Measurements from ENCODE around the gene GOLGA8O. TPM values are rescaled to one million over a fixed set of nuclear protein-coding genes. Genes with fewer than 3 reads are reported as not detected.

The GOLGA8O gene
- 0.29 TPM for total RNA-seq

GRCh38 chr15:32455534-32455933 lies at the start of gene GOLGA8O:
Gene GOLGA8O (minus strand): TSS chr15:32455634. CDS start chr15:32455536, 98 bp downstream.

GRCh38 chr15:32403192-32403591 lies 52.2 kb downstream of the GOLGA8O start, which contains the start of gene GOLGA8K:
Gene GOLGA8K (minus strand): TSS chr15:32403292. CDS start chr15:32403194, 98 bp downstream.

Small RNA genes within 50 kb of the gene (small RNA-seq; reads per million reads assigned to genes)
- gene AC135983.5 (ENCODE audit: low replicate concordance) (not detected), gene RF00096 (ENCODE audit: low replicate concordance) (not detected), gene RN7SL539P (ENCODE audit: low replicate concordance) (not detected)

Other genes starting within 250 kb of the GOLGA8O start
- not detected for gene GOLGA8K, start 52.3 kb downstream of the GOLGA8O start, total RNA-seq
- 16.7 TPM for gene GOLGA8N, start 137.8 kb upstream of the GOLGA8O start, total RNA-seq
- gene ARHGAP11A, start 159.9 kb upstream of the GOLGA8O start, total RNA-seq, result 8.3 TPM
- 7.6 TPM for gene SCG5, start 186.1 kb upstream of the GOLGA8O start, total RNA-seq